AG04449 (cell line): ENCODE results near the gene IGF1R.

Experiments
- CTCF ChIA-PET: fragments of 350-600 bp; formaldehyde crosslinking; extraction: SDS; loops from one replicate; lab custom pipeline; 2021; ENCODE audit warnings: antibody characterized with exemption; lab: Yijun Ruan, JAX
- POLR2A ChIA-PET: fragments of 400-600, 350-600 bp; formaldehyde crosslinking; extraction: SDS; loops from one replicate; lab custom pipeline; 2020; ENCODE audit warnings: antibody characterized with exemption, inconsistent platforms; lab: Yijun Ruan, JAX
- DNase-seq: peaks from one replicate; pipeline ENCODE4 v3.0.0-alpha.2; 2010; ENCODE audit warnings: low read depth, low spot score
- H3K4me3 ChIP-seq: 2 replicates; pipeline ENCODE4 v1.5.1; 2011; ENCODE audit warnings: low read depth, mild to moderate bottlenecking, control low read depth, low read length
- TF ChIP-seq, protein P1 (sequence below): IDR thresholded peaks from one replicate; pipeline ENCODE4 v1.5.1; 2011; ENCODE audit warnings: mild to moderate bottlenecking, moderate library complexity, low read length, control low read depth, inconsistent platforms; ENCODE audit not compliant: insufficient read depth; ENCODE audit errors: missing control alignments

The IGF1R gene

GRCh38 chr15:98946301-98947255, 298.2 kb downstream of the IGF1R start:
- CTCF ChIA-PET: interaction anchor here (1.1 to 1.5 kb wide), 4 partner anchors 10 to 154 kb away, joined by 3 read pairs; no protein-coding TSS in a partner anchor
- POLR2A ChIA-PET: no interaction called here
- no peak overlapping the region for H3K4me3 ChIP-seq
- DNase-seq: no peak
- TF ChIP-seq, protein P1, sequence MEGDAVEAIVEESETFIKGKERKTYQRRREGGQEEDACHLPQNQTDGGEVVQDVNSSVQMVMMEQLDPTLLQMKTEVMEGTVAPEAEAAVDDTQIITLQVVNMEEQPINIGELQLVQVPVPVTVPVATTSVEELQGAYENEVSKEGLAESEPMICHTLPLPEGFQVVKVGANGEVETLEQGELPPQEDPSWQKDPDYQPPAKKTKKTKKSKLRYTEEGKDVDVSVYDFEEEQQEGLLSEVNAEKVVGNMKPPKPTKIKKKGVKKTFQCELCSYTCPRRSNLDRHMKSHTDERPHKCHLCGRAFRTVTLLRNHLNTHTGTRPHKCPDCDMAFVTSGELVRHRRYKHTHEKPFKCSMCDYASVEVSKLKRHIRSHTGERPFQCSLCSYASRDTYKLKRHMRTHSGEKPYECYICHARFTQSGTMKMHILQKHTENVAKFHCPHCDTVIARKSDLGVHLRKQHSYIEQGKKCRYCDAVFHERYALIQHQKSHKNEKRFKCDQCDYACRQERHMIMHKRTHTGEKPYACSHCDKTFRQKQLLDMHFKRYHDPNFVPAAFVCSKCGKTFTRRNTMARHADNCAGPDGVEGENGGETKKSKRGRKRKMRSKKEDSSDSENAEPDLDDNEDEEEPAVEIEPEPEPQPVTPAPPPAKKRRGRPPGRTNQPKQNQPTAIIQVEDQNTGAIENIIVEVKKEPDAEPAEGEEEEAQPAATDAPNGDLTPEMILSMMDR: no peak

GRCh38 chr15:98948456-98948855, 300.1 kb downstream of the IGF1R start:
- no peak for DNase-seq
- TF ChIP-seq, protein P1: no peak
- H3K4me3 ChIP-seq: no peak overlapping the region
- ChIA-PET CTCF (interaction anchor here (1.4 kb wide), 1 partner anchor 152 kb away, joined by 3 read pairs; no protein-coding TSS in a partner anchor), POLR2A (no interaction called here)

DNA sequence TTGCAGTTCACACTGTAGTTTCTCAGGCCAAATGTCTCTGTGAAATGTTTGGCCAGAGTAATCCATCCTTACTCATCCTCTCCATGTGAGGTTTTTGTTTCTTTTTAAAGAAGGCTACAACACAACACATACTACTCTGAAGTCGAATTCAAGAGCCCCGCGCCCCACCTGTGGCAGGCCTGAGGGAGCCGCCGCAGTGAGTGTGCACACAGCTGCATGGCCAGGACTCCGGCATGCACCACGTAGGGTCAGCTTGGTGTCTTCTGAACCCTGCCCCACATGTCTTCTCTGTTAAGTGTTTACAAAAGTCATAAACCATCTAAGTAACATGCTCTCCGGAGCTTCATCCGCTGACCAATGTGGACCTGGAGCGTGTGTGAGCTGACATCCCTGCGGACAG, 300.6 kb downstream of the IGF1R start:
- no peak for DNase-seq
- H3K4me3 ChIP-seq: no peak overlapping the region
- ChIA-PET CTCF (interaction anchor here (0.9 kb wide), 1 partner anchor 12 kb away, joined by 3 read pairs; no protein-coding TSS in a partner anchor), POLR2A (no interaction called here)
- TF ChIP-seq, protein P1: no peak

DNA sequence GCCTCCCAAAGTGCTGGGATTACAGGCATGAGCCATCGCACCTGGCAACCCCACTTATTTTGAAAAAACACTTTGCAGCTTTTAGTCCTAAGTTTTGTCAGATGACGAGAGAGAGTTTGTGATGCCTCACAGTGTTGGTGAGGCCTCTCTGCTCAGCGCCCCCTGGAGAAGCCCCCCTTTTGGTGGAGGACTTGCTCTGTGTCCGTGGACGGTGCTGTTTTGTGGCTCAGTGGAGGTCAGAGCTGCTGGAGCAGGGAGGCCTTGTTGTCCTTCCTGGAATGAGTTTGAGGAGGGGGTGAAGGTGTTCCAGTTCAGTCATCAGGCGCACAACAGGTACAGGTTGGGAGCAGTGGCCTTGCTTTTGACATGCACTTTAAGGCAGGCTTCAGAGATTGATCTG, 301.3 kb downstream of the IGF1R start:
- ChIA-PET CTCF (interaction anchor here (0.9 kb wide), 1 partner anchor 13 kb away, joined by 3 read pairs; no protein-coding TSS in a partner anchor), POLR2A (no interaction called here)
- no peak for DNase-seq
- TF ChIP-seq, protein P1: no peak
- no peak overlapping the region for H3K4me3 ChIP-seq

DNA sequence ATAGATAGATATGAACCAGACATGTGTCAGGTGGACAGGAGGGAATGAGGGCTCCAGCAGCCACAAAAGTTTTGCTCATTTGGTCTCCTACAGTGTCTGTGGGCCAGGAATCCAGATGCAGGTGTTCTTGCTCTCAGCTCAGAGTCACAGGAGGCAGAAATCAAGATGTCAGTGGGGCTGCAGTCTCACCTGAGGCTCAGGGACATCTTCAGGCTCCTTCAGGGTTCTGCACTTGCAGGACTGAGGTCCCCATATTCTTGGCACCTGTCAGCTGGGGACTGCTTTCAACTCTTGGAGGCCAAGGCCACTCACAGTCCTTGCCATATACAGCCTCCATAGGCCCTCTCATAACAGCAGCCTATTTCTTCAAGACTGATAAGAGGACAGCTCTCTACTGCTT, 301.9 kb downstream of the IGF1R start:
- ChIA-PET CTCF (no interaction called here), POLR2A (no interaction called here)
- TF ChIP-seq, protein P1: no peak
- H3K4me3 ChIP-seq: no peak overlapping the region
- no peak for DNase-seq

DNA sequence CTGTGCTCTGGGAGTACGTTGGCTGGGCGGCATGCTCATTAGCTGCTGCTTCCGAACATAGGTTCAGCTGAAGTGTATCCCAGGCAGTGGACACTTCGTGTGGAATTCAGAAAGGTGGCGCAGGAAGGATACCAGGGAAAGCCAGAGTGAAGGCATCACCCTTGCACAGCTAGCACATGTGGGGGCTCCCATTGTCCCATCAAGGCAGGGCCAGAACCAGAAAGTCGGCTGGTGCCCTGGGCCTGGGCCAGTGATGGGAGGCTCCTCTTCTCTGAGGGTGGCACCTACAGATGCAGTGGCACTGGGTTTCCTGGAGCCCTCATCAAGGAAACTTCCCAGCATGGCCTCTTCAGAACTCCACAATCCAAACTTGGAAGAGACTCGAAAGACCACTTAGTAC, 302.7 kb downstream of the IGF1R start:
- no peak overlapping the region for H3K4me3 ChIP-seq
- CTCF ChIA-PET: no interaction called here
- TF ChIP-seq, protein P1: no peak
- DNase-seq: no peak
- POLR2A ChIA-PET: no interaction called here
